NB4 (cell line): ENCODE measurements around the gene PHOX2A.

Experiments used
- POLR2A ChIP-seq: IDR thresholded peaks from 2 replicates; pipeline ENCODE4 v1.6.1; 2011; ENCODE audit warnings: mild to moderate bottlenecking; ENCODE audit not compliant: insufficient read length; ENCODE audit errors: extremely low read depth
- TF ChIP-seq, protein P1 (sequence below): IDR thresholded peaks from one replicate; pipeline ENCODE4 v1.5.1; 2012; ENCODE audit warnings: low read depth, low read length

DNA sequence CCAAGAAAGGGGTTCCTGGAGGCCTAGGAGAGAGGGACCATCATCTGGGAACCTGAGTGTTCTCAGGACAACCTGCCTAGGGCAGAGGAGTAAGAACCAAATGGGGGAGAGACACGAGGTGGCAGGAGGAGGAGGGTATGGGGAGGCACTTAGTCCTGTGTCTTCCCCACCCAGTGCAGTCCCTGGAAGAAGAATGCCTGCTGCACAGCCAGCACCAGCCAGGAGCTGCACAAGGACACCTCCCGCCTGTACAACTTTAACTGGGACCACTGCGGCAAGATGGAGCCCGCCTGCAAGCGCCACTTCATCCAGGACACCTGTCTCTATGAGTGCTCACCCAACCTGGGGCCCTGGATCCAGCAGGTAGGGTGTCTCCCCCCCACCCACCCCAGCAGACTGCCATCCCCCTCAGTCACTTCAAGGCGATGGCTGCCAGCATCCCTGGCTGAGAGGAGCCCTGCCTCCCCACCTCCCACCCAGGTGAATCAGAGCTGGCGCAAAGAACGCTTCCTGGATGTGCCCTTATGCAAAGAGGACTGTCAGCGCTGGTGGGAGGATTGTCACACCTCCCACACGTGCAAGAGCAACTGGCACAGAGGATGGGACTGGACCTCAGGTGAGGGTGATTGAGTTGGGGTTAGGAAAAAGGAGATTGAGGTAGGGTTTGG, 23.1 kb downstream of the PHOX2A start:
- TF ChIP-seq, protein P1, sequence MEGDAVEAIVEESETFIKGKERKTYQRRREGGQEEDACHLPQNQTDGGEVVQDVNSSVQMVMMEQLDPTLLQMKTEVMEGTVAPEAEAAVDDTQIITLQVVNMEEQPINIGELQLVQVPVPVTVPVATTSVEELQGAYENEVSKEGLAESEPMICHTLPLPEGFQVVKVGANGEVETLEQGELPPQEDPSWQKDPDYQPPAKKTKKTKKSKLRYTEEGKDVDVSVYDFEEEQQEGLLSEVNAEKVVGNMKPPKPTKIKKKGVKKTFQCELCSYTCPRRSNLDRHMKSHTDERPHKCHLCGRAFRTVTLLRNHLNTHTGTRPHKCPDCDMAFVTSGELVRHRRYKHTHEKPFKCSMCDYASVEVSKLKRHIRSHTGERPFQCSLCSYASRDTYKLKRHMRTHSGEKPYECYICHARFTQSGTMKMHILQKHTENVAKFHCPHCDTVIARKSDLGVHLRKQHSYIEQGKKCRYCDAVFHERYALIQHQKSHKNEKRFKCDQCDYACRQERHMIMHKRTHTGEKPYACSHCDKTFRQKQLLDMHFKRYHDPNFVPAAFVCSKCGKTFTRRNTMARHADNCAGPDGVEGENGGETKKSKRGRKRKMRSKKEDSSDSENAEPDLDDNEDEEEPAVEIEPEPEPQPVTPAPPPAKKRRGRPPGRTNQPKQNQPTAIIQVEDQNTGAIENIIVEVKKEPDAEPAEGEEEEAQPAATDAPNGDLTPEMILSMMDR = no peak
- no peak for TF ChIP-seq POLR2A
